Muscle layer of colon (tissue), 2 donors: ENCODE measurements around the gene ENGASE.
"Not testable (repeated sequence)": the region's sequence is repeated elsewhere in the genome, so short reads cannot be mapped to it uniquely, and the experiment has no call there.

Source experiments
- H3K27ac ChIP-seq: one replicate; pipeline ENCODE4 v1.7.0; 2013; ENCODE audit warnings: low read depth, mild to moderate bottlenecking, low read length, moderate library complexity
- H3K27me3 ChIP-seq, 2 donors: one replicate each; pipeline ENCODE4 v1.7.0; 2013; ENCODE audit warnings: low read length in 2 of 2, mild to moderate bottlenecking in 2 of 2; ENCODE audit not compliant: insufficient read depth in 2 of 2, control insufficient read depth in 1 of 2
- H3K36me3 ChIP-seq: one replicate; pipeline ENCODE4 v1.7.0; 2013; ENCODE audit warnings: mild to moderate bottlenecking, low read length; ENCODE audit not compliant: insufficient read depth
- H3K4me1 ChIP-seq: one replicate; pipeline ENCODE4 v1.7.0; 2013; ENCODE audit warnings: mild to moderate bottlenecking, low read length; ENCODE audit not compliant: insufficient read depth
- H3K4me3 ChIP-seq, 2 donors: one replicate each; pipeline ENCODE4 v1.7.0; 2013; ENCODE audit warnings: low read length in 2 of 2, low read depth in 1 of 2, mild to moderate bottlenecking in 1 of 2, moderate library complexity in 1 of 2
- H3K9ac ChIP-seq: one replicate; pipeline ENCODE4 v1.7.0; 2013; ENCODE audit warnings: low read length
- H3K9me3 ChIP-seq: one replicate; pipeline ENCODE4 v1.7.0; 2013; ENCODE audit warnings: mild to moderate bottlenecking, low read length
- donor health status: abdominal sarcoma.
- donor health status: Adenocarcinoma of cecum.

Gene ENGASE

DNA sequence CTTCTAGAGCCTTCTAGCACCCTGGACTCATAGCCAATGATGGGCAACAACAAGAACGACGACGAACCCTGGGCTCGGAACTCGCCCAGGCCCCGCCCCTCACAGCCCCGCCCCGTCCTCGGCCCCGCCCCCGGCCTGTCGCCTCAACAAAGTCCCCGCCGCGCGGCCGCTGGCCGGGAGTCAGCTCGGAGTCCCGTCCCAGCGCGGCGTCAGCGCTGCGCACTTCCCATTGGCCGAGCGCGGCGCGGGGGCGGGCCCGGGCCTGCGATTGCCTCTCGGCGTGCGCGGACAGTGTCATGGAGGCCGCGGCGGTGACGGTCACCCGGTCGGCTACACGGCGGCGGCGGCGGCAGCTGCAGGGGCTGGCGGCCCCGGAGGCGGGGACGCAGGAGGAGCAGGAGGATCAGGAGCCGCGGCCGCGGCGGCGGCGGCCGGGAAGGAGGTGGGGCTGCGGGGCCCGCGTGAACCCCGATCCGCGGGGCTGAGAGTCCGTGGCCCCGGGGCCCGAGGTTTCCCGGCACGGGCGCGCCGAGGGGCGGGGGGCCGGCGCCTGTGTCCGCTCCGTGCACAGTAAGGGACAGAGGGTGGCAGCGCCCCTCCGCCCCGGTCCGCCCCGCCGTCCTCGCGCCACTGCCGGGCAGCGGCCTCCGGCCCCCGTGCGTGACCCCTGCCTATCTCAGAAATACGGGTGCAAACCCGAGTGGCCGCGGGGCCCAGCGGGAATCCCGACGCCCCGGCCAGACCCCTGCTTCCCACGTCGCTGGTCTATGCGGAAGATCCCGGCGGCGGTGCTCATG, at the start of gene ENGASE:
ENGASE (plus strand) TSS at position 176 of the 797 bp plus-strand sequence; CDS start at position 297, 121 bp downstream.
- peaks cover 15% of the 10 kb centered on the region for H3K36me3 ChIP-seq
- H3K9ac ChIP-seq, result peak within 1 kb of the TSS; percentile 65
- peak within 1 kb of the TSS; percentile 61 for H3K27ac ChIP-seq
- H3K27me3 ChIP-seq, result no peaks in the 10 kb centered on the region
- no peaks in the 10 kb centered on the region for H3K9me3 ChIP-seq
- H3K4me3 ChIP-seq, result peak within 1 kb of the TSS; percentile 62 to 64
- H3K4me1 ChIP-seq, result peaks cover 11% of the 10 kb centered on the region

GRCh38 chr17:79024901-79025737, 49.5 kb upstream of the ENGASE start:
- Histone ChIP-seq H3K27me3 (peaks cover 0 to 19% of the 10 kb centered on the region in 2 donors), H3K36me3 (no peaks in the 10 kb centered on the region), H3K27ac (peak overlapping the region; percentile 79), H3K4me3 (peak overlapping the region; percentile 53 to 72), H3K9me3 (no peaks in the 10 kb centered on the region), H3K9ac (no peak overlapping the region), H3K4me1 (peaks cover 49% of the 10 kb centered on the region)

DNA sequence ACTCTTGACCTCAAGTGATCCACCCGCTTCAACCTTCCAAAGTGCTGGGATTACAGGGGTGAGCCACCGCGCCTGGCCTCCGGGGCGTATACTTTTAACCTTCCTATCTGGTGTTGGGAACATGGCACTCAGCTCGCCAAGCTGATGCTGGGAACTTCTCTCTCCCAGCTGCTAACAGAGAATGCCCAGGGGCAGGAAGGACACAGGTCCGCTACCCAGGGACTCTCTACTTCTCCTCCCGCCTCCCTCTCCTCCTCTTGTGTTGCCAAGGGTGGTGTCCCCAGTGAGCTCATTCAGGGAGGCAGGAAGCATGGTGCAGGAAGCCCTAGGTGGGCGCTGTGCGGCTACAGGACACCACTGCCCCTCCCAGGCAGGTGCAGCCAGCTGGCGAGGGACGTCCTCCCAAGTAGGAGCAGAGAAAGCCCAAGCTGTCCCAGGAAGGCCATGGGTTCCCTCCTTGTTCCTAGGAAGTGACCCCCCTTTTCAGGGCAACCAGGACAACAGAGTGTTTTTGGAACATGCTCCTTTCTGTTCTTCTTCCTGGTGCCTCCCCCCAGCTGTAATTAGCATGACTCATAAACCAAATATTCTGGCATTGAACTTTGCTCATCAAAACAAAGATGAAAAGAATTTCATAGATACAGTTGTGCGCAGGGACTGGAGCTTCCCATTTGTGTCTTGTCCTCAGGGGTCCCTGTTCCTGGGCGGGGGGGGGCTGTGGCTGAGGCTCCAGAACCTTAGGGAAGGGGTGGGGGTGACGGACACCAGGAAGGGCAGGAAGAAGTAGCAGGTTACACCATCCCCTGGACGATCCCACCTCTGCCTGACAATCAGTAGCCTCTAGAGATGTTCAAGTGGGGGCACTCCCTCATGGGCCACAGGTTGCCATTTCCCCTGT, 48.0 kb upstream of the ENGASE start:
- peaks cover 40% of the 10 kb centered on the region for H3K4me1 ChIP-seq
- H3K4me3 ChIP-seq, result no peak overlapping the region
- H3K36me3 ChIP-seq, result no peaks in the 10 kb centered on the region
- peaks cover 0 to 19% of the 10 kb centered on the region in 2 donors for H3K27me3 ChIP-seq
- no peaks in the 10 kb centered on the region for H3K9me3 ChIP-seq
- H3K27ac ChIP-seq, result no peak overlapping the region
- no peak overlapping the region for H3K9ac ChIP-seq

GRCh38 chr17:79027274-79027924, 47.2 kb upstream of the ENGASE start:
- Histone ChIP-seq H3K4me1 (peaks cover 40% of the 10 kb centered on the region), H3K27ac (no peak overlapping the region), H3K4me3 (no peak overlapping the region), H3K9me3 (no peaks in the 10 kb centered on the region), H3K36me3 (no peaks in the 10 kb centered on the region), H3K27me3 (peaks cover 0 to 19% of the 10 kb centered on the region in 2 donors), H3K9ac (no peak overlapping the region)

DNA sequence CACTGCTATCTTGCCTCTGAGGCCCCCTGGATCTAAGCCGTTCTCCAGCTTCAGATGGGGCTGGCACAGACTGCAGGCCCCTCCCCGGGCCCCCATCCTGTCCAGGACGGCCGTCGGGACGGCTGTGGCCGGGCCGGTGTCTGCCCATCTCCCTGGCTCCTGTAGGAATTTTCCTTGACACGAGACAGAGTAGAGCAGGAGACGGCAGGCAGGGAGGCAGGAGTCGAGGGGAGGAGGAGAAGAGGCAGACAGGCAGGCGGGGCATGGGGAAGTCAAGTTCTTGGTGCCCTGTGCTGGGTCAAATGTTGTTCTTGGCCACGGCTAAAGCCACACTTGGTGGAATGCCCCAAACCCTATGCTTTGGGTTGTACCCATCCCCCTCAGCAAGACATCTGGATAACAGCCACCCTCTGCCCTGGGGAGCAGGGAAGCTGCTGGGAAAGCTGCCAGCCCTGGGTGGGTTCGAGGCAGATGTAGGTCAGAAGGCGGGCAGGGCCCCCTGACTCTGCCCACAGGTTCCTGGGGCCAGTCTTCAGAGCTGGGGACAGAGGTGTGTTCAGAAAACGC, 46.6 kb upstream of the ENGASE start:
- Histone ChIP-seq H3K9ac (no peak overlapping the region), H3K36me3 (no peaks in the 10 kb centered on the region), H3K9me3 (no peaks in the 10 kb centered on the region), H3K4me1 (peaks cover 40% of the 10 kb centered on the region), H3K27me3 (peaks cover 0 to 19% of the 10 kb centered on the region in 2 donors), H3K27ac (no peak overlapping the region), H3K4me3 (no peak overlapping the region)

DNA sequence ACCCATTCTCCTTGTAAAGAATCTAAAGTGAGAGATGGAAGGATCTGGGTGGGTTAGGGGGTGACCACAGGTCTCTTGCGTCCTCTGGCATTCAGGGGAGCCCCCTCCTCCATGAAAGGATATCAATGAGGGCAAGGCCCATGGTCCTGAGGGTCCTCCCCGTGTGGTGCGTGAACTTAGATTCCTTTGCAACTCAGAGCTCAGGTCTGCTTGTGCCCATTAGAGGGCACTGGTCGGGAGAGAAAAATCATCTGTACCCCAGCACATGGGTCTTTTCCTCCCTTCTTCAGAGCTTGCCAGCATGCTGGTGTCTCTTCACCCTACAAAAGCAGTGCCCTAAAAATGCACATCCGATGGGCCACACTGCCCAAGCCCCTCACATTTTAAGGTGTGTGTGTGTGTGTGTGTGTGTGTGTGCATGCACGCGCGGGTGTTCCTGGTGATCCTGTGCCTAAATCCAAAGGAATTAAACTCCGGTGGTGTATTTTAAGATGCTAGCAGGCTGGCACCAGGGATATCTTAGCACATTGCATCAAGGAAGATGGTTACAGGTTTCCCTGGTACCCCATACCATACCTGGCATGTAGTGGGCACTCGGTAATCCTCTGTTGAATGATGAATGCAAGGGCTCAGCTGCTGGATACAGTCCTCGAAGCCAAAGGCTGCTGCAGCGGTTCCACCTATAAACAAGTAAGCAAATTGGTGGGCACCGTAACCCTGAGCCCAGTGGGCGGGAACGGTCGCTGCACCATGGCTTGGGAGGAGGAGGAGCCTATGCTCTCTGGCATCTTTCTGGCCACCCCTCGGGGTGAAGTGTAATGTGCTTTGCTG, 45.9 kb upstream of the ENGASE start:
- Histone ChIP-seq H3K27ac (no peak overlapping the region), H3K36me3 (no peaks in the 10 kb centered on the region), H3K9ac (no peak overlapping the region), H3K4me3 (no peak overlapping the region), H3K9me3 (no peaks in the 10 kb centered on the region), H3K4me1 (peaks cover 40% of the 10 kb centered on the region), H3K27me3 (peaks cover 0 to 19% of the 10 kb centered on the region in 2 donors)

DNA sequence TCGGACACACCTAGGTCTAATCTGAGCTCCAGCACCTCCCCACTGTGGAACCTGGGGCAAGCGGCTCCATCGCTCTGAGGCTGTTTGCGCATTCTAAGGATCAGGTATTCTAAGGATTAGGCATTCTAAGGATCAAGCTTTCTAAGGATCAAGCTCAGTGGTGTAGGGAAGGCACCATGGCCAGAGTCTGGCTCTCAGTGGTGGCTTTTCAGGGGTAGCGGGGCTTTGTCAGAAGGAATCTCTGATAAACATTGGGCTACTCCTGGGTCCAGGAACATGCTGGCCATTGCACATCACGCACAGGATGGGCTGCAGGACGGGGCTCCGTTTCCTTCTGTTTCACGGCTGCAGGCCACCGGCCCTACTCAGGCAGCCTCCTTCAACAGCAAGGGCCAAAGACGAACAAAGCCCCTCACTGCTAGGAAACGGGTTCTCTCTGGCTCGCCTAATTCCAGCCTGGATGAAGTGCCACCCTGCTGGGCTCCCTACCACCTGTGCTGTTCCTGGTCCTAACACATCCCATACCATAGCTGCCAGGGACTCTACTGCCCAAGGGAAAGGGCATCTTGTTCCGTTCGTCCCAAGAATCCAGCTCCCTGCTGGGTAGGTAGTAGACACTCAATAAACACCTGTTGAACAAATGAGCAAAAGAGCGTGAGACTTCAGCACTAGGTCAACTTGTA, 45.2 kb upstream of the ENGASE start:
- Histone ChIP-seq H3K36me3 (no peaks in the 10 kb centered on the region), H3K9me3 (no peaks in the 10 kb centered on the region), H3K4me3 (no peak overlapping the region), H3K27ac (no peak overlapping the region), H3K27me3 (peaks cover 0 to 19% of the 10 kb centered on the region in 2 donors), H3K4me1 (peaks cover 42% of the 10 kb centered on the region), H3K9ac (no peak overlapping the region)

DNA sequence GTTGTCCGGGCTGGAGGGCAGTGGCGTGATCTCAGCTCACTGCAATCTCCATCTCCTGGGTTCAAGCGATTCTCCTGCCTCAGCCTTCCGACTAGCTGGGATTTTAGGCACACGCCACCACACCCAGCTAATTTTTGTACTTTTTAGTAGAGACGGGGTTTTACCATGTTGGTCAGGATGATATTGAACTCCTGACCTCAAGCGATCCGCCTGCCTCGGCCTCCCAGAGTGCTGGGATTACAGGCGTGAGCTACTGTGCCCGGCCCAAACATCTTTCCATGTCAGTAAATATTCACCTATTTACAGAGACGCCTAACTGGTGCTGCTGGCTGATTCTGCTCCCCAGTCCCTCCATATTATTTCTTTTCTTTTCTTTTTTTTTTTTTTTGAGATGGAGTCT, 44.0 kb upstream of the ENGASE start:
- not testable (repeated sequence) for H3K36me3 ChIP-seq, H3K4me3 ChIP-seq, H3K27ac ChIP-seq, H3K9ac ChIP-seq, H3K9me3 ChIP-seq
- Histone ChIP-seq H3K4me1 (peaks cover 33% of the 10 kb centered on the region), H3K27me3 (peaks cover 0 to 14% of the 10 kb centered on the region in 2 donors)

GRCh38 chr17:79031996-79032875, 42.4 kb upstream of the ENGASE start:
- Histone ChIP-seq H3K27ac (no peak overlapping the region), H3K4me3 (no peak overlapping the region), H3K9ac (no peak overlapping the region), H3K9me3 (no peaks in the 10 kb centered on the region), H3K4me1 (peaks cover 22% of the 10 kb centered on the region), H3K27me3 (peaks cover 0 to 7% of the 10 kb centered on the region in 2 donors), H3K36me3 (no peaks in the 10 kb centered on the region)
